MM.1S (cell line): ENCODE measurements around the gene ATG16L2.

Source experiments
- DNase-seq: peaks from one replicate; pipeline ENCODE4 v3.0.0-alpha.2; 2015
- H2AFZ ChIP-seq: fragments of 300-600 bp; sonication (generic); 2 replicates; pipeline ENCODE4 v1.6.0; 2016; ENCODE audit warnings: antibody characterized with exemption, low read length
- H3F3A ChIP-seq: fragments of 300-600 bp; sonication (generic); 2 replicates; pipeline ENCODE4 v1.6.1; 2016; ENCODE audit warnings: mild to moderate bottlenecking, antibody characterized with exemption, low read length, moderate library complexity, mixed read lengths; ENCODE audit not compliant: insufficient read depth
- H3K27ac ChIP-seq: fragments of 300-600 bp; sonication (generic); 2 replicates; pipeline ENCODE4 v1.5.1; 2016; ENCODE audit warnings: mild to moderate bottlenecking, low read length
- H3K27me3 ChIP-seq: fragments of 300-600 bp; sonication (generic); replicated peaks from 2 replicates; pipeline ENCODE4 v1.6.0; 2016; ENCODE audit warnings: low read length; ENCODE audit not compliant: insufficient read depth
- H3K36me3 ChIP-seq: fragments of 300-600 bp; sonication (generic); replicated peaks from 2 replicates; pipeline ENCODE4 v1.6.1; 2016; ENCODE audit warnings: mild to moderate bottlenecking, low read length, mixed read lengths; ENCODE audit not compliant: insufficient read depth
- H3K4me1 ChIP-seq: fragments of 300-600 bp; sonication (generic); 2 replicates; pipeline ENCODE4 v1.6.1; 2016; ENCODE audit warnings: low read length, mixed read lengths
- H3K4me2 ChIP-seq: fragments of 300-600 bp; sonication (generic); 2 replicates; pipeline ENCODE4 v1.6.0; 2016; ENCODE audit warnings: low read depth, low read length
- H3K4me3 ChIP-seq: fragments of 300-600 bp; sonication (generic); 2 replicates; pipeline ENCODE4 v1.5.1; 2016; ENCODE audit warnings: low read length, mixed read lengths
- H3K79me2 ChIP-seq: fragments of 300-600 bp; sonication (generic); 2 replicates; pipeline ENCODE4 v1.6.1; 2016; ENCODE audit warnings: mixed run types, low read length, mixed read lengths
- H3K9ac ChIP-seq: fragments of 300-600 bp; sonication (generic); 2 replicates; pipeline ENCODE4 v1.6.1; 2016; ENCODE audit warnings: low read length, mixed read lengths
- H3K9me2 ChIP-seq: fragments of 300-600 bp; sonication (generic); replicated peaks from 2 replicates; pipeline ENCODE4 v1.6.1; 2016; ENCODE audit warnings: mild to moderate bottlenecking, low read length, mixed read lengths; ENCODE audit not compliant: insufficient read depth
- H3K9me3 ChIP-seq: fragments of 300-600 bp; sonication (generic); replicated peaks from 2 replicates; pipeline ENCODE4 v1.6.1; 2016; ENCODE audit warnings: mild to moderate bottlenecking, low read length, mixed read lengths; ENCODE audit not compliant: insufficient read depth
- H4K20me1 ChIP-seq: fragments of 300-600 bp; sonication (generic); 2 replicates; pipeline ENCODE4 v1.6.1; 2016; ENCODE audit warnings: mild to moderate bottlenecking, low read length, moderate library complexity, mixed read lengths; ENCODE audit not compliant: insufficient read depth
- EZH2 ChIP-seq: fragments of 300-600 bp; sonication (generic); optimal IDR thresholded peaks from 2 replicates; pipeline ENCODE3; 2017; ENCODE audit warnings: low read depth, mild to moderate bottlenecking, antibody characterized with exemption, low read length, mixed read lengths
- EZH2phosphoT487 ChIP-seq: fragments of 300-600 bp; sonication (generic); IDR thresholded peaks from 2 replicates; pipeline ENCODE4 v1.6.1; 2018; ENCODE audit warnings: antibody characterized with exemption, low read length
- TF ChIP-seq, protein P1 (sequence below): fragments of 300-600 bp; sonication (generic); IDR thresholded peaks from 2 replicates; pipeline ENCODE4 v1.5.1; 2016; ENCODE audit warnings: antibody characterized with exemption, low read length, mixed read lengths

The ATG16L2 gene

DNA sequence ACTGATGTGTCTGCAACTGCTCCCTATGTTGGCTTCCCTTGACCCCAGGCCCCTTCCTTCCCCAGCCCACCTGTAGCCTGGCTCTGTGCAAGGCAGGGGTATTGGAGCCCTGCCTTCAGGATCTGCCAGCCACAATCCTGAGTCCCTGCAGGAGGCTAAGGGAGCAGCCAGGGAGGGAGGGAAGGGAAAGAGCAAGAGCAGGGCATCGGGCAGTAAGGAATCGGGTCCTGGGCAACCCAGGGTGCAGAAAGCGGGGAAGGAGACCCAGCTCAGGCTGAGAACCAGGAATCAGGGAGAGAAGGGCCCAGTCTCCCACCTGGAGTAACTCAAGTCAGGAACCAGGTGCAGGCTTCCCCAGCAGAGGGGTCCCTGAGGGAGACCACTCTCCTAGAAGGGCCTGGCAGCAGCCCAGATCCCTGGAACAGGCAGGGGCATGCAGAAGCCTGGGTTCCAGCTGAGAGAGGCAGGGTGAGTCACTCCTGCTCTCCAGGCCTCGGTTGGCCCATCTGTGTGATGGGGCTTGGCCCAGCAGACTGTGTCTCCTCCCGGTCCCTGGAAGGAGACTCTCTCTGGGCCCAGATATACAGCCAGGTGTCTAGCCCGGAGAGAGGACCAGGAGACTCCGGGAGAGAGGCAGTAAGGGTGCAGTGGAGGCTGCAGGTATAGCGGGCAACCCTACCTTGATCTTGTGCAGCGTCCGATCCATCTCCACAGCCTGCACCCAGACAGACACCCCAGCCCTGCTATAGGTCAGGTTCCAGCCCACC is 33.7 kb upstream of the ATG16L2 start:
- Histone ChIP-seq H3K79me2 (no peaks in the 10 kb centered on the region), H3K4me3 (peak overlapping the region; percentile 57; the same call in 1 of the 2 replicates), H3F3A (no peaks in the 10 kb centered on the region), H3K9me2 (no peaks in the 10 kb centered on the region), H3K27ac (no peak overlapping the region), H3K9ac (no peak overlapping the region), H4K20me1 (no peaks in the 10 kb centered on the region), H3K4me2 (peak overlapping the region; percentile 65; the same call in 1 of the 2 replicates), H2AFZ (0 out of 2 replicates have a peak overlapping the region, but pooled peaks have one; percentile 11), H3K9me3 (no peaks in the 10 kb centered on the region), H3K36me3 (no peaks in the 10 kb centered on the region), H3K27me3 (no peaks in the 10 kb centered on the region), H3K4me1 (peaks cover 15% of the 10 kb centered on the region)
- DNase-seq, result no peak
- TF ChIP-seq EZH2phosphoT487 (no peak), EZH2 (no peak)
- TF ChIP-seq, protein P1, sequence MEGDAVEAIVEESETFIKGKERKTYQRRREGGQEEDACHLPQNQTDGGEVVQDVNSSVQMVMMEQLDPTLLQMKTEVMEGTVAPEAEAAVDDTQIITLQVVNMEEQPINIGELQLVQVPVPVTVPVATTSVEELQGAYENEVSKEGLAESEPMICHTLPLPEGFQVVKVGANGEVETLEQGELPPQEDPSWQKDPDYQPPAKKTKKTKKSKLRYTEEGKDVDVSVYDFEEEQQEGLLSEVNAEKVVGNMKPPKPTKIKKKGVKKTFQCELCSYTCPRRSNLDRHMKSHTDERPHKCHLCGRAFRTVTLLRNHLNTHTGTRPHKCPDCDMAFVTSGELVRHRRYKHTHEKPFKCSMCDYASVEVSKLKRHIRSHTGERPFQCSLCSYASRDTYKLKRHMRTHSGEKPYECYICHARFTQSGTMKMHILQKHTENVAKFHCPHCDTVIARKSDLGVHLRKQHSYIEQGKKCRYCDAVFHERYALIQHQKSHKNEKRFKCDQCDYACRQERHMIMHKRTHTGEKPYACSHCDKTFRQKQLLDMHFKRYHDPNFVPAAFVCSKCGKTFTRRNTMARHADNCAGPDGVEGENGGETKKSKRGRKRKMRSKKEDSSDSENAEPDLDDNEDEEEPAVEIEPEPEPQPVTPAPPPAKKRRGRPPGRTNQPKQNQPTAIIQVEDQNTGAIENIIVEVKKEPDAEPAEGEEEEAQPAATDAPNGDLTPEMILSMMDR, result no peak

DNA sequence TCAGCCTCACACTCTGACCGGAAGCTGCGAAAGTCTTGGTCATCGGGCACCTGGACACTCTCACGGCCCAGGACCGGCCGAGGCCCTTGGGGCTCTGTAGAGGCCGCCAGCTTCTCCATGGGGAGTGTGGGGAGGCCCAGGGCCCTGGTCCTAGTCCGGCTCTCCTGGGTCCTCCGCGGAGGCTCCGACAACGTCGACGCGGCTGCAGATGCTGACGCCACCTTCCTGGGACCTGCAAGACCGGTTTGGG is 33.2 kb upstream of the ATG16L2 start:
- H2AFZ ChIP-seq, result peak overlapping the region; percentile 11; the same call in 1 of the 2 replicates
- H4K20me1 ChIP-seq, result no peaks in the 10 kb centered on the region
- H3K79me2 ChIP-seq, result no peaks in the 10 kb centered on the region
- DNase-seq, result no peak
- no peak overlapping the region for H3K27ac ChIP-seq
- no peaks in the 10 kb centered on the region for H3K9me3 ChIP-seq
- TF ChIP-seq EZH2phosphoT487, result no peak
- TF ChIP-seq, protein P1, result no peak
- H3K36me3 ChIP-seq, result no peaks in the 10 kb centered on the region
- H3K9ac ChIP-seq, result peak overlapping the region; percentile 23; the same call in 1 of the 2 replicates
- peak overlapping the region; percentile 65; the same call in 1 of the 2 replicates for H3K4me2 ChIP-seq
- H3K4me1 ChIP-seq, result peaks cover 15% of the 10 kb centered on the region
- H3F3A ChIP-seq, result no peaks in the 10 kb centered on the region
- H3K27me3 ChIP-seq, result no peaks in the 10 kb centered on the region
- peak overlapping the region; percentile 57 for H3K4me3 ChIP-seq
- H3K9me2 ChIP-seq, result no peaks in the 10 kb centered on the region

DNA sequence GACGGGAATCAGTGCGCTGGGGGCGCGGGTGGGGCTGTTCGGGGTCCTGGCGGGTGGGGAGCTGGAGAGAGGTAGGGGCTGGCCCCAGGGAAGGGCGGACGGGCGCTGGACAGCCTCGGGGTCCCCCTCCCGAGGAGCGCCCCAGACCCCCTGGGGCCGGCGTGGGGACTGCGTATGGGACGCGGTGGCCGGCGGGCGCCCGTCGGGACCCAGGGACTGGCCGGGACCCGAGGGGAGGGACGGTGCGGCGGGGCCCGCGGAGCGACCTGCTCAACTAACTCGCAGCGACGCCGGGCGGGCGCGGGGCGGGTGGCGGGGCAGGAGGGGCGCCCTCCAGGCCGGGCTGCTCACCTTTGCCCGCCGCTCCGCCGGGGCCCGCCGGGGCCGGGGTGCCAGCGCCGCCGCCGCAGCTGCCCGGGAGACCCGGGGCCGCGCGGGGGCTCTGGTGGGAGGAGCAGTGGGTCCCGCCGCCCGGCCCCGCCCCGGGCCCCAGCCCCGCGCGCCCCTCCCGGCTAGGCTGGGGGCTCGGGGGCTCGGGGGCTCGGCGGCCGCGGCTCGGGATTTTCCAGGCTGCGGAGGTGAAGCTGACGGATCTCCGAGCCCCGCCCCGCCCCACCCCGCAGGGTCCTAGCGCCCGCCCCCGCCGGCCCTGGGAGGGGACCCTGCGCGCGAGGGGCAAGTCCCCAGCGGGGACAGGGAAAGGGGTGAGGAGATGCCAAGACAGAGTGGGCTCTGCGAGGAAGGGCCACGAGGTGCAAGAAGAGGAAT is 32.7 kb upstream of the ATG16L2 start:
- TF ChIP-seq EZH2, result no peak
- H4K20me1 ChIP-seq, result no peaks in the 10 kb centered on the region
- peaks cover 15% of the 10 kb centered on the region for H3K4me1 ChIP-seq
- no peaks in the 10 kb centered on the region for H3K36me3 ChIP-seq
- peak overlapping the region; percentile 49 for H2AFZ ChIP-seq
- peak; percentile 37 for DNase-seq
- peak overlapping the region; percentile 57 for H3K4me3 ChIP-seq
- no peaks in the 10 kb centered on the region for H3K79me2 ChIP-seq
- H3K9ac ChIP-seq, result peak overlapping the region; percentile 23; the same call in 1 of the 2 replicates
- H3K9me2 ChIP-seq, result no peaks in the 10 kb centered on the region
- H3F3A ChIP-seq, result no peaks in the 10 kb centered on the region
- H3K27ac ChIP-seq, result no peak overlapping the region
- H3K9me3 ChIP-seq, result no peaks in the 10 kb centered on the region
- peak overlapping the region; percentile 65 for H3K4me2 ChIP-seq
- H3K27me3 ChIP-seq, result no peaks in the 10 kb centered on the region
